Left ventricle myocardium inferior (tissue), 1 donor: ENCODE data around the gene AFF1. TPM values are rescaled to one million over a fixed set of nuclear protein-coding genes. Genes with fewer than 3 reads are reported as not detected.

Experiments used
- DNase-seq: peaks from one replicate; pipeline ENCODE4 v3.0.0-alpha.2; 2020
- H3K27ac ChIP-seq: fragments of 200-600 bp; replicated peaks from 2 replicates; pipeline ENCODE4 v1.8.0; 2021
- H3K27me3 ChIP-seq: fragments of 200-600 bp; 2 replicates; pipeline ENCODE4 v1.8.0; 2021; ENCODE audit warnings: low read depth
- H3K36me3 ChIP-seq: fragments of 200-600 bp; 2 replicates; pipeline ENCODE4 v1.8.0; 2021
- H3K4me1 ChIP-seq: fragments of 200-600 bp; 2 replicates; pipeline ENCODE4 v1.8.0; 2021
- H3K4me3 ChIP-seq: fragments of 200-600 bp; 2 replicates; pipeline ENCODE4 v1.8.0; 2021; ENCODE audit warnings: mild to moderate bottlenecking, moderate library complexity
- H3K9me3 ChIP-seq: fragments of 200-600 bp; replicated peaks from 2 replicates; pipeline ENCODE4 v1.8.0; 2021
- CTCF ChIP-seq: fragments of 200-600 bp; IDR thresholded peaks from 2 replicates; pipeline ENCODE4 v1.8.0; 2021; ENCODE audit warnings: antibody characterized with exemption, mild to moderate bottlenecking, borderline replicate concordance
- intact Hi-C: fragments of 100-400 bp; cut with micrococcal nuclease; formaldehyde crosslinking; loops from one replicate; pipeline ENCODE4 v1.11.0; 2022
- total RNA-seq: library from RNA; stranded (reverse); fragmentation: NEBNext Ultra II Directional; extraction: Animal tissue kit (Norgen Biotek cat#: 25700); gene quantifications from one replicate; pipeline ENCODE4 v1.2.1, GENCODE V29; 2021
- donor health status: DM: no; HTN: yes; CAD: no; lungs with severe emphysema.

The AFF1 gene
- total RNA-seq, 1 donor from 2014 or later, result 67.9 TPM

- Histone ChIP-seq H3K4me1 (no peaks in the 10 kb centered on the region), H3K36me3 (no peaks in the 10 kb centered on the region), H3K27me3 (no peaks in the 10 kb centered on the region), H3K27ac (no peak overlapping the region), H3K4me3 (no peak overlapping the region), H3K9me3 (no peaks in the 10 kb centered on the region)
- no peak for DNase-seq
- no peak for TF ChIP-seq CTCF
- intact Hi-C loops, result no loop called here
Observed at GRCh38 chr4:87185146-87185870, 250.5 kb downstream of the AFF1 start.

- intact Hi-C loops, result no loop called here
- Histone ChIP-seq H3K27me3 (no peaks in the 10 kb centered on the region), H3K27ac (no peak overlapping the region), H3K4me1 (no peaks in the 10 kb centered on the region), H3K4me3 (no peak overlapping the region), H3K36me3 (no peaks in the 10 kb centered on the region), H3K9me3 (no peaks in the 10 kb centered on the region)
- no peak for DNase-seq
- TF ChIP-seq CTCF, result no peak
Observed at GRCh38 chr4:87188048-87188447, 253.2 kb downstream of the AFF1 start.

GRCh38 chr4:87188932-87189331 is 254.1 kb downstream of the AFF1 start:
- H3K9me3 ChIP-seq, result no peaks in the 10 kb centered on the region
- no peaks in the 10 kb centered on the region for H3K4me1 ChIP-seq
- TF ChIP-seq CTCF, result no peak
- intact Hi-C loops, result no loop called here
- no peak overlapping the region for H3K27ac ChIP-seq
- no peak overlapping the region for H3K4me3 ChIP-seq
- H3K36me3 ChIP-seq, result no peaks in the 10 kb centered on the region
- no peaks in the 10 kb centered on the region for H3K27me3 ChIP-seq
- no peak for DNase-seq

Other genes starting within 250 kb of the AFF1 start
- 0.69 TPM for gene SLC10A6, start 85.6 kb upstream of the AFF1 start, total RNA-seq
- gene C4orf36, start 42.6 kb upstream of the AFF1 start, total RNA-seq, result 0.96 TPM